ENCODE measurements around the gene CREB5.

The CREB5 gene

GRCh38 chr7:28685644-28686417 lies 273.5 kb downstream of the CREB5 start:
- DNase-seq, result peak; percentile 76

GRCh38 chr7:28686418-28686800 lies 274.1 kb downstream of the CREB5 start:
- no peak for DNase-seq

GRCh38 chr7:28687537-28687936 lies 275.2 kb downstream of the CREB5 start:
- no peak for DNase-seq

- no peak for DNase-seq
These were observed 275.9 kb downstream of the CREB5 start for GRCh38 chr7:28688174-28688573.

- no peak for DNase-seq
These were observed 276.3 kb downstream of the CREB5 start for GRCh38 chr7:28688651-28689050.

GRCh38 chr7:28695300-28696295 lies 283.3 kb downstream of the CREB5 start:
- DNase-seq, result no peak

GRCh38 chr7:28697913-28698563 lies 285.7 kb downstream of the CREB5 start:
- DNase-seq, result no peak

GRCh38 chr7:28698840-28699239 lies 286.5 kb downstream of the CREB5 start:
- no peak for DNase-seq

GRCh38 chr7:28700096-28700495 lies 287.8 kb downstream of the CREB5 start:
- no peak for DNase-seq

GRCh38 chr7:28700790-28701203 lies 288.5 kb downstream of the CREB5 start:
- DNase-seq, result no peak

GRCh38 chr7:28701731-28702130 lies 289.4 kb downstream of the CREB5 start:
- DNase-seq, result no peak

- no peak for DNase-seq
These were observed 289.9 kb downstream of the CREB5 start for GRCh38 chr7:28702171-28702570.

- DNase-seq, result no peak
These were observed 290.9 kb downstream of the CREB5 start for GRCh38 chr7:28703037-28703765.

- no peak for DNase-seq
These were observed 292.4 kb downstream of the CREB5 start for GRCh38 chr7:28704706-28705105.

GRCh38 chr7:28705350-28705749 lies 293.0 kb downstream of the CREB5 start:
- no peak for DNase-seq

- DNase-seq, result no peak
These were observed 294.3 kb downstream of the CREB5 start for GRCh38 chr7:28706584-28706983.

GRCh38 chr7:28707291-28707690 lies 295.0 kb downstream of the CREB5 start:
- no peak for DNase-seq

GRCh38 chr7:28708033-28708951 lies 296.0 kb downstream of the CREB5 start:
- DNase-seq, result peak; percentile 61

- DNase-seq, result no peak
These were observed 297.4 kb downstream of the CREB5 start for GRCh38 chr7:28709748-28710147.

GRCh38 chr7:28711114-28711513 lies 298.8 kb downstream of the CREB5 start:
- no peak for DNase-seq
